ENCODE data around the gene C1orf105. TPM values are rescaled to one million over a fixed set of nuclear protein-coding genes. Genes with fewer than 3 reads are reported as not detected.
A peak's percentile ranks its signal among the peaks of the same experiment; 100 is the strongest.

The C1orf105 gene
- total RNA-seq, 1 experiment from 2014 or later: not detected

DNA sequence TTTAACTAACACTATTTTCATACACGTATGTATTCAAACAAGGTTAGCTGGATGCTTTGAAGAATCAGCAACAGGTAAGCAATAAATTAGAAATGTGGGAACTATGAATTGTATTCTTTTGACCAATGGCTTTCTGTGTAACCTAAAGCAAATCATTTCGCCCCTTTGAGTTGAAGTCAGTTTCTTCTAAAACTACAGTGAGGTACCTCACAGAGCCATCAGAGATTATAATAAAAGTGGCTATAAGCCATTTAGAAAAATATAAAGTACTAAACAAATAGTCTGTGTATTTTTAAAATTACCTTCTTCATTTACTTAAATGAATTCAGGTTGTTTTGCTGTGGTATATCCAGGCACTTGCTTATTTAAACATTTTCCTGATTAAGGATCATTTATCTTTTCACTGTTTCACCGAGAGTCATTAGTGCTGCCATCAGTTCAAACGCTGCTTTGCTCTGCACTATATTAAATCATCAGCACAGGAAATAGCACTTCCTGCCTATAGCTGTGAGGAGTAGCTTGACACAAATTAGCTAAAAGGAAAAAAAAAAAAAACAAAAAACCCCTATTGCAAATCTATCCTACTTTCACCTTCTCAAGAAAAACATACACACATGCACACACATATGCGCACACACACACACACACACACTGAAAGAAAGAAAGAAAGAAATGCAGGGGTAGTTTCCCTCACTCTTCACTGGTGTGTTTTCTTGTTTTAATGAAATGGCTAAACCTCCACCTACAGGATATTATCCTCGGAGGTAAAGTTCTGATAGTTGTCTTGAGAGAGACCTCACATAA is 39.8 kb upstream of the C1orf105 start:
- Mint-ChIP-seq H3K4me1 (peaks cover 46% of the 10 kb centered on the region), H3K9me3 (no peaks in the 10 kb centered on the region), H3K27ac (0 out of 2 replicates have a peak overlapping the region, but pooled peaks have one; percentile 39), H3K27me3 (ENCODE audit: low read depth) (no peaks in the 10 kb centered on the region), H3K4me3 (no peak overlapping the region), H3K36me3 (no peaks in the 10 kb centered on the region)
- ChIA-PET CTCF (no interaction called here), POLR2A (interaction anchor here (0.6 kb wide), 1 partner anchor 298 kb away, joined by 3 read pairs; no protein-coding TSS in a partner anchor)
- DNase-seq (ENCODE audit: low spot score): no peak
- ATAC-seq: no peak
- TF ChIP-seq, protein P1, sequence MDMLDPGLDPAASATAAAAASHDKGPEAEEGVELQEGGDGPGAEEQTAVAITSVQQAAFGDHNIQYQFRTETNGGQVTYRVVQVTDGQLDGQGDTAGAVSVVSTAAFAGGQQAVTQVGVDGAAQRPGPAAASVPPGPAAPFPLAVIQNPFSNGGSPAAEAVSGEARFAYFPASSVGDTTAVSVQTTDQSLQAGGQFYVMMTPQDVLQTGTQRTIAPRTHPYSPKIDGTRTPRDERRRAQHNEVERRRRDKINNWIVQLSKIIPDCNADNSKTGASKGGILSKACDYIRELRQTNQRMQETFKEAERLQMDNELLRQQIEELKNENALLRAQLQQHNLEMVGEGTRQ (CRISPR knock-in tag; IDR thresholded peaks at IDR 0.05): no peak

DNA sequence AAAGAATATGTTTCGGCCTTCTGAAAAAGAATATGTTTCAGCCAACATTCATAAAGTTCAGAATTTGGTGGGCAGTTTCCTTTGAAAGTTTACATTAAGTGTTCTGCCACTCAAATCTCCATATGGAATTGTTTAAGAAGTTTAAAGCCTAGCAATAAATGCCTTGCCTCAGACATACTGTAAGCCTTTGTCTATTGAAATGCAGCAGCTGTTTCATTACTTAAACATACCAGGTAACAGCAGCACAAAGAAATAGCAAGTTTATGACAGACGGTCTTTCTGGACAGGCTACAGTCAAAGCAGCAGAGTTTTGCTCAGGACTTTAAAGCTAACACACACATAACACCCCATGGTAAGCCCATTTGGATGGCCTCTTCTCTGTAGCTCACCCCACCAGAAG is 38.5 kb upstream of the C1orf105 start:
- TF ChIP-seq, protein P2, sequence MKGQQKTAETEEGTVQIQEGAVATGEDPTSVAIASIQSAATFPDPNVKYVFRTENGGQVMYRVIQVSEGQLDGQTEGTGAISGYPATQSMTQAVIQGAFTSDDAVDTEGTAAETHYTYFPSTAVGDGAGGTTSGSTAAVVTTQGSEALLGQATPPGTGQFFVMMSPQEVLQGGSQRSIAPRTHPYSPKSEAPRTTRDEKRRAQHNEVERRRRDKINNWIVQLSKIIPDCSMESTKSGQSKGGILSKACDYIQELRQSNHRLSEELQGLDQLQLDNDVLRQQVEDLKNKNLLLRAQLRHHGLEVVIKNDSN (CRISPR knock-in tag; IDR thresholded peaks at IDR 0.05): no peak
- TF ChIP-seq, protein P3, sequence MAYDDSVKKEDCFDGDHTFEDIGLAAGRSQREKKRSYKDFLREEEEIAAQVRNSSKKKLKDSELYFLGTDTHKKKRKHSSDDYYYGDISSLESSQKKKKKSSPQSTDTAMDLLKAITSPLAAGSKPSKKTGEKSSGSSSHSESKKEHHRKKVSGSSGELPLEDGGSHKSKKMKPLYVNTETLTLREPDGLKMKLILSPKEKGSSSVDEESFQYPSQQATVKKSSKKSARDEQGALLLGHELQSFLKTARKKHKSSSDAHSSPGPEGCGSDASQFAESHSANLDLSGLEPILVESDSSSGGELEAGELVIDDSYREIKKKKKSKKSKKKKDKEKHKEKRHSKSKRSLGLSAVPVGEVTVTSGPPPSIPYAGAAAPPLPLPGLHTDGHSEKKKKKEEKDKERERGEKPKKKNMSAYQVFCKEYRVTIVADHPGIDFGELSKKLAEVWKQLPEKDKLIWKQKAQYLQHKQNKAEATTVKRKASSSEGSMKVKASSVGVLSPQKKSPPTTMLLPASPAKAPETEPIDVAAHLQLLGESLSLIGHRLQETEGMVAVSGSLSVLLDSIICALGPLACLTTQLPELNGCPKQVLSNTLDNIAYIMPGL (CRISPR knock-in tag; IDR thresholded peaks at IDR 0.05): no peak
- TF ChIP-seq NFE2L1 (CRISPR knock-in tag; IDR thresholded peaks at IDR 0.05): no peak
- TF ChIP-seq, protein P4, sequence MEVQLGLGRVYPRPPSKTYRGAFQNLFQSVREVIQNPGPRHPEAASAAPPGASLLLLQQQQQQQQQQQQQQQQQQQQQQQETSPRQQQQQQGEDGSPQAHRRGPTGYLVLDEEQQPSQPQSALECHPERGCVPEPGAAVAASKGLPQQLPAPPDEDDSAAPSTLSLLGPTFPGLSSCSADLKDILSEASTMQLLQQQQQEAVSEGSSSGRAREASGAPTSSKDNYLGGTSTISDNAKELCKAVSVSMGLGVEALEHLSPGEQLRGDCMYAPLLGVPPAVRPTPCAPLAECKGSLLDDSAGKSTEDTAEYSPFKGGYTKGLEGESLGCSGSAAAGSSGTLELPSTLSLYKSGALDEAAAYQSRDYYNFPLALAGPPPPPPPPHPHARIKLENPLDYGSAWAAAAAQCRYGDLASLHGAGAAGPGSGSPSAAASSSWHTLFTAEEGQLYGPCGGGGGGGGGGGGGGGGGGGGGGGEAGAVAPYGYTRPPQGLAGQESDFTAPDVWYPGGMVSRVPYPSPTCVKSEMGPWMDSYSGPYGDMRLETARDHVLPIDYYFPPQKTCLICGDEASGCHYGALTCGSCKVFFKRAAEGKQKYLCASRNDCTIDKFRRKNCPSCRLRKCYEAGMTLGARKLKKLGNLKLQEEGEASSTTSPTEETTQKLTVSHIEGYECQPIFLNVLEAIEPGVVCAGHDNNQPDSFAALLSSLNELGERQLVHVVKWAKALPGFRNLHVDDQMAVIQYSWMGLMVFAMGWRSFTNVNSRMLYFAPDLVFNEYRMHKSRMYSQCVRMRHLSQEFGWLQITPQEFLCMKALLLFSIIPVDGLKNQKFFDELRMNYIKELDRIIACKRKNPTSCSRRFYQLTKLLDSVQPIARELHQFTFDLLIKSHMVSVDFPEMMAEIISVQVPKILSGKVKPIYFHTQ (CRISPR knock-in tag; IDR thresholded peaks at IDR 0.05): no peak
- no peak for TF ChIP-seq JUN (CRISPR knock-in tag; IDR thresholded peaks at IDR 0.05)
- TF ChIP-seq ZNF416 (CRISPR knock-in tag; IDR thresholded peaks at IDR 0.05): no peak
- TF ChIP-seq, protein P5, sequence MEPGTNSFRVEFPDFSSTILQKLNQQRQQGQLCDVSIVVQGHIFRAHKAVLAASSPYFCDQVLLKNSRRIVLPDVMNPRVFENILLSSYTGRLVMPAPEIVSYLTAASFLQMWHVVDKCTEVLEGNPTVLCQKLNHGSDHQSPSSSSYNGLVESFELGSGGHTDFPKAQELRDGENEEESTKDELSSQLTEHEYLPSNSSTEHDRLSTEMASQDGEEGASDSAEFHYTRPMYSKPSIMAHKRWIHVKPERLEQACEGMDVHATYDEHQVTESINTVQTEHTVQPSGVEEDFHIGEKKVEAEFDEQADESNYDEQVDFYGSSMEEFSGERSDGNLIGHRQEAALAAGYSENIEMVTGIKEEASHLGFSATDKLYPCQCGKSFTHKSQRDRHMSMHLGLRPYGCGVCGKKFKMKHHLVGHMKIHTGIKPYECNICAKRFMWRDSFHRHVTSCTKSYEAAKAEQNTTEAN (CRISPR knock-in tag; IDR thresholded peaks at IDR 0.05): no peak
- no peak for TF ChIP-seq ZNF232 (CRISPR knock-in tag; IDR thresholded peaks at IDR 0.05)
- TF ChIP-seq, protein P6, sequence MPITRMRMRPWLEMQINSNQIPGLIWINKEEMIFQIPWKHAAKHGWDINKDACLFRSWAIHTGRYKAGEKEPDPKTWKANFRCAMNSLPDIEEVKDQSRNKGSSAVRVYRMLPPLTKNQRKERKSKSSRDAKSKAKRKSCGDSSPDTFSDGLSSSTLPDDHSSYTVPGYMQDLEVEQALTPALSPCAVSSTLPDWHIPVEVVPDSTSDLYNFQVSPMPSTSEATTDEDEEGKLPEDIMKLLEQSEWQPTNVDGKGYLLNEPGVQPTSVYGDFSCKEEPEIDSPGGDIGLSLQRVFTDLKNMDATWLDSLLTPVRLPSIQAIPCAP (CRISPR knock-in tag; IDR thresholded peaks at IDR 0.05): no peak
- no peak for TF ChIP-seq IRF2 (CRISPR knock-in tag; IDR thresholded peaks at IDR 0.05; ENCODE audit: borderline replicate concordance, low read depth)
- no peak for TF ChIP-seq FOXP1 (CRISPR knock-in tag; IDR thresholded peaks at IDR 0.05; ENCODE audit: borderline replicate concordance)
- no peak for TF ChIP-seq RELA (CRISPR knock-in tag; IDR thresholded peaks at IDR 0.05; ENCODE audit: borderline replicate concordance)
- TF ChIP-seq, protein P7, sequence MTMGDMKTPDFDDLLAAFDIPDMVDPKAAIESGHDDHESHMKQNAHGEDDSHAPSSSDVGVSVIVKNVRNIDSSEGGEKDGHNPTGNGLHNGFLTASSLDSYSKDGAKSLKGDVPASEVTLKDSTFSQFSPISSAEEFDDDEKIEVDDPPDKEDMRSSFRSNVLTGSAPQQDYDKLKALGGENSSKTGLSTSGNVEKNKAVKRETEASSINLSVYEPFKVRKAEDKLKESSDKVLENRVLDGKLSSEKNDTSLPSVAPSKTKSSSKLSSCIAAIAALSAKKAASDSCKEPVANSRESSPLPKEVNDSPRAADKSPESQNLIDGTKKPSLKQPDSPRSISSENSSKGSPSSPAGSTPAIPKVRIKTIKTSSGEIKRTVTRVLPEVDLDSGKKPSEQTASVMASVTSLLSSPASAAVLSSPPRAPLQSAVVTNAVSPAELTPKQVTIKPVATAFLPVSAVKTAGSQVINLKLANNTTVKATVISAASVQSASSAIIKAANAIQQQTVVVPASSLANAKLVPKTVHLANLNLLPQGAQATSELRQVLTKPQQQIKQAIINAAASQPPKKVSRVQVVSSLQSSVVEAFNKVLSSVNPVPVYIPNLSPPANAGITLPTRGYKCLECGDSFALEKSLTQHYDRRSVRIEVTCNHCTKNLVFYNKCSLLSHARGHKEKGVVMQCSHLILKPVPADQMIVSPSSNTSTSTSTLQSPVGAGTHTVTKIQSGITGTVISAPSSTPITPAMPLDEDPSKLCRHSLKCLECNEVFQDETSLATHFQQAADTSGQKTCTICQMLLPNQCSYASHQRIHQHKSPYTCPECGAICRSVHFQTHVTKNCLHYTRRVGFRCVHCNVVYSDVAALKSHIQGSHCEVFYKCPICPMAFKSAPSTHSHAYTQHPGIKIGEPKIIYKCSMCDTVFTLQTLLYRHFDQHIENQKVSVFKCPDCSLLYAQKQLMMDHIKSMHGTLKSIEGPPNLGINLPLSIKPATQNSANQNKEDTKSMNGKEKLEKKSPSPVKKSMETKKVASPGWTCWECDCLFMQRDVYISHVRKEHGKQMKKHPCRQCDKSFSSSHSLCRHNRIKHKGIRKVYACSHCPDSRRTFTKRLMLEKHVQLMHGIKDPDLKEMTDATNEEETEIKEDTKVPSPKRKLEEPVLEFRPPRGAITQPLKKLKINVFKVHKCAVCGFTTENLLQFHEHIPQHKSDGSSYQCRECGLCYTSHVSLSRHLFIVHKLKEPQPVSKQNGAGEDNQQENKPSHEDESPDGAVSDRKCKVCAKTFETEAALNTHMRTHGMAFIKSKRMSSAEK (CRISPR knock-in tag; IDR thresholded peaks at IDR 0.05; ENCODE audit: borderline replicate concordance): no peak
- TF ChIP-seq CBFB (CRISPR knock-in tag; IDR thresholded peaks at IDR 0.05; ENCODE audit: low read depth): no peak
- TF ChIP-seq ZNF121 (CRISPR knock-in tag; IDR thresholded peaks at IDR 0.05): no peak
- TF ChIP-seq ESRRA (CRISPR knock-in tag; IDR thresholded peaks at IDR 0.05; ENCODE audit: borderline replicate concordance): no peak
- no peak for TF ChIP-seq SMAD3 (CRISPR knock-in tag; IDR thresholded peaks at IDR 0.05; ENCODE audit: borderline replicate concordance)
- no peak overlapping the region for H3K27ac Mint-ChIP-seq

More for the DNA sequence above, 38.5 kb upstream of the C1orf105 start:
- no peak for DNase-seq (ENCODE audit: low spot score)
- Mint-ChIP-seq H3K27me3 (ENCODE audit: low read depth) (no peaks in the 10 kb centered on the region), H3K9me3 (no peaks in the 10 kb centered on the region), H3K4me3 (no peak overlapping the region), H3K36me3 (no peaks in the 10 kb centered on the region), H3K4me1 (peaks cover 46% of the 10 kb centered on the region)
- ChIA-PET CTCF (interaction anchor here (0.6 to 0.9 kb wide), 2 partner anchors 17 to 372 kb away, joined by 3 to 4 read pairs; no protein-coding TSS in a partner anchor), POLR2A (no interaction called here)
- ATAC-seq: no peak
